Measurements from ENCODE around the gene MAPRE3. TPM values are rescaled to one million over a fixed set of nuclear protein-coding genes. Genes with fewer than 3 reads are reported as not detected.

Gene MAPRE3
- total RNA-seq, 1 donor = 5.3 TPM

DNA sequence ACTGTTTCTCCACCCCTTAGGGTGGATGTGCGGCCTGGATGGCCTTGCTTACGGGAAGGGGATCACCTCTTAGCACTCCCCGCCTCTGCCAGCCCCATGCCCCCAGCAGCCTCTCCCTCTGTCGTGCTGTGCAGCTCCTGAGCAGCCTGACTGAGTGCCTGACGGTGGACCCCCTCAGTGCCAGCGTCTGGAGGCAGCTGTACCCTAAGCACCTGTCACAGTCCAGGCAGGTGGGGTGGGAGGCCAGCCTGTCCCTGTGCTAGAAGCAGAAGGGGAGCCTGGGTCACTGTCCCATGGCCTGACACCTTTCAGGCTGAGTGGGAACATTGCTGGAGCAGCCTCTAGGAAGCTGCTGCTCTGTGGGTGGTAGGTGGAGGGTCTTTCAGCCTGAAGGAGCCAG lies 67.6 kb downstream of the MAPRE3 start:
- TF ChIP-seq, protein P1, sequence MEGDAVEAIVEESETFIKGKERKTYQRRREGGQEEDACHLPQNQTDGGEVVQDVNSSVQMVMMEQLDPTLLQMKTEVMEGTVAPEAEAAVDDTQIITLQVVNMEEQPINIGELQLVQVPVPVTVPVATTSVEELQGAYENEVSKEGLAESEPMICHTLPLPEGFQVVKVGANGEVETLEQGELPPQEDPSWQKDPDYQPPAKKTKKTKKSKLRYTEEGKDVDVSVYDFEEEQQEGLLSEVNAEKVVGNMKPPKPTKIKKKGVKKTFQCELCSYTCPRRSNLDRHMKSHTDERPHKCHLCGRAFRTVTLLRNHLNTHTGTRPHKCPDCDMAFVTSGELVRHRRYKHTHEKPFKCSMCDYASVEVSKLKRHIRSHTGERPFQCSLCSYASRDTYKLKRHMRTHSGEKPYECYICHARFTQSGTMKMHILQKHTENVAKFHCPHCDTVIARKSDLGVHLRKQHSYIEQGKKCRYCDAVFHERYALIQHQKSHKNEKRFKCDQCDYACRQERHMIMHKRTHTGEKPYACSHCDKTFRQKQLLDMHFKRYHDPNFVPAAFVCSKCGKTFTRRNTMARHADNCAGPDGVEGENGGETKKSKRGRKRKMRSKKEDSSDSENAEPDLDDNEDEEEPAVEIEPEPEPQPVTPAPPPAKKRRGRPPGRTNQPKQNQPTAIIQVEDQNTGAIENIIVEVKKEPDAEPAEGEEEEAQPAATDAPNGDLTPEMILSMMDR (IDR thresholded peaks at IDR 0.05; ENCODE audit: insufficient read depth, low read length) = no peak
- H3K4me3 ChIP-seq (ENCODE audit: low read depth, low read length) = no peak overlapping the region
- no peak for DNase-seq (ENCODE audit: low read depth)

DNA sequence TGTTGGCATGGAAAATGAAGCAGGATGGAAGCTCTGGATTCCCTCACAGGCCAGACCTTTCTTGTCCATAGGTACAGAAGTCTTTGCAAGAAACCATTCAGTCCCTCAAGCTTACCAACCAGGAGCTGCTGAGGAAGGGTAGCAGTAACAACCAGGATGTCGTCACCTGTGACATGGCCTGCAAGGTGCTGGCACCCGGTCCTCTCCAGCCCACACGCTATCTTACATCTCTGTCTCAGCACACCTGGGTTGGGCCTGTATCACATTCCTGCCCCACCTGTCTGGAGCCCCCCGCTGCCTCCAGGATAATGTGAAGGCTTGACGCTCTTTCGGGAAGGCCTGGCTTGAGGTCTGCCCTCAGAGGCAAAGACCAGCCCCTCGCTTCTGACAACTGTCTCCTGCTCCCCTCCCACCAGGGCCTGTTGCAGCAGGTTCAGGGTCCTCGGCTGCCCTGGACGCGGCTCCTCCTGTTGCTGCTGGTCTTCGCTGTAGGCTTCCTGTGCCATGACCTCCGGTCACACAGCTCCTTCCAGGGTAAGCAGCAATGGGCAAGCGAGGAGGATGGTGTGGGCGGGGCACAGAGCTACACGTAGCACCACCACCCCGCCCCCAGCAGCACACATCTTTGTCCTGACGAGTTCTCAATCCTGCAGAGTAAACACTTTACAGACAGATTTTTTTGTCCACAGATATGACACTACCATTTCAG lies 68.3 kb downstream of the MAPRE3 start:
- TF ChIP-seq, protein P1 (IDR thresholded peaks at IDR 0.05; ENCODE audit: insufficient read depth, low read length) = no peak
- no peak overlapping the region for H3K4me3 ChIP-seq (ENCODE audit: low read depth, low read length)
- no peak for DNase-seq (ENCODE audit: low read depth)

DNA sequence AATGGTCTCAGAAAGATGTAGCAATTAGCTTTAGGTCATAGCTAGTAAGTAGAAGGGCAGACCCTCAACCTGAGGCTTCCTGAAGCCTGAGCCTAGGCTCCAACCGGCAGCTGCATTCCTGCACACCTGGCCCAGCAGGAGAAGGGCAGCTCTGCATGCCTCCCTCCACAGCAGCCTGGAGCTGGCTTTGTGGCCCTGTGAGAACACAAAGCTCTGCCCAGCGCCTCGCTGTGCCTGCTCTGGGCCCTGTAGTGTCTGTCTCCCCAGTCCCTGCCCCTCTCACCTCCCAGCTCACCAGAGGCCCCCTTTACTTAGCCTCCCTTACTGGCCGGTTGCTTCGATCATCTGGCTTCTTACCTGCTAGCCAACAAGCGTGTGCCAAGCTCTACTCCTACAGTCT lies 69.0 kb downstream of the MAPRE3 start:
- TF ChIP-seq, protein P1 (IDR thresholded peaks at IDR 0.05; ENCODE audit: insufficient read depth, low read length) = no peak
- DNase-seq (ENCODE audit: low read depth) = no peak
- no peak overlapping the region for H3K4me3 ChIP-seq (ENCODE audit: low read depth, low read length)

DNA sequence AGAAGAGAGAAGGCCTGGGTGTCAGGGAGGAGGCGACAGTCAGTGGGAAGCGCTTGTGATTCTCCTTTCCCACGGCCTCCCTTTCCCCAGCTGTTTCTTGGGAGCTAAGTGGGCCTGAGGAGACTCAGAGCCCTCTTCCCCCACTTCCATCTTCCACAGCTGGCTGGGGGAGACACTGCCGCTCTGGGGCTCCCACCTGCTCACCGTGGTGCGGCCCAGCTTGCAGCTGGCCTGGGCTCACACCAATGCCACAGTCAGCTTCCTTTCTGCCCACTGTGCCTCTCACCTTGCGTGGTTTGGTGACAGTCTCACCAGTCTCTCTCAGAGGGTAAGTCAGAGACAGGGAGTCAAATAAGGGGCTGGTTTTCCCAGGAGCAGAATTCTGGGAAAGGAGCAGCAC lies 69.4 kb downstream of the MAPRE3 start:
- no peak for DNase-seq (ENCODE audit: low read depth)
- H3K4me3 ChIP-seq (ENCODE audit: low read depth, low read length) = no peak overlapping the region
- TF ChIP-seq, protein P1 (IDR thresholded peaks at IDR 0.05; ENCODE audit: insufficient read depth, low read length) = no peak

- no peak for DNase-seq (ENCODE audit: low read depth)
- no peak overlapping the region for H3K4me3 ChIP-seq (ENCODE audit: low read depth, low read length)
- TF ChIP-seq, protein P1 (IDR thresholded peaks at IDR 0.05; ENCODE audit: insufficient read depth, low read length) = no peak
Observed at GRCh38 chr2:27040282-27040681, 69.8 kb downstream of the MAPRE3 start.

DNA sequence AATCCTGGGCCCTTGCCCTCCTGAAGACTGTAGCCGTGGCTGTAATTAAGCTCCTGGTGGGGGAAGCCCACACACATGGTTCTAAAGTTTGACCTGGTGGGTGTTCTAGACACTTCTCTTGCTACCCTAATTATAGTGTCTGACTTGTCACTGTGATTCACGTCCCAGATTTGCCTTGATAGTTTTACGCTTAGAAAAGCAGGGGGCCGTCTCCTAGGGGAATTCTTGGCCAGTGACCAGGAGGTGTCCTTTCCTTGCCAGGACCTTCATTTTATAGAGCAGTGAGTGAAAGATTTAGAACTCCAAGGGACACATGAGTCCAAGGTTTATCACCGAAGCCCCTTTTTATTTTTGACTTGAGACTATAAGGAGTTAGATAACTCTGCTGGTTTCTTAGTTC lies 71.3 kb downstream of the MAPRE3 start:
- DNase-seq (ENCODE audit: low read depth) = no peak
- H3K4me3 ChIP-seq (ENCODE audit: low read depth, low read length) = no peak overlapping the region
- TF ChIP-seq, protein P1 (IDR thresholded peaks at IDR 0.05; ENCODE audit: insufficient read depth, low read length) = no peak

DNA sequence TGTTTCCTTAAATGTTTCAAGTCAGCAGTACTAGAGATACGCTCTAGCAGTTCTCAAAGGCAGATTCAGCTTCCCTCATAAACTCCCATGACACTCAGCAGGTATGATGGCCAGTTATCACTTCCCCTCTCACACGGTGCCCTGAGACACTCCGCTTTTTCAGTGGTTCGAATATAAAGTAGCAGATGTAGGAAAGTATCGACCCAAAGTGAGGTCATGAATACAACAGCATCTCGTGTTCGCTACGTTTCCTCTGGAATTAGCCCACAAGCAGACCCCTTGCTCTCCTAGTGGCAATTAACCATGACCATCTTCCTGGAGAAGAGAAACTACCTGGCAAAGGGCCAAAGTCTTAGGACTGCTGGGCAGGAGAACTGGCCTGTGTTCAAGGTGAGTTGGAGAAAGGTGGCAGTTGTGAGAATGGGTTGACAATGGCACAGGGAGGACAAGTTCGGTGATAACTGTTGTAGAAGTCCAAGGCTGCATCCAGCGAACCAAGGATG lies 71.8 kb downstream of the MAPRE3 start:
- no peak overlapping the region for H3K4me3 ChIP-seq (ENCODE audit: low read depth, low read length)
- TF ChIP-seq, protein P1 (IDR thresholded peaks at IDR 0.05; ENCODE audit: insufficient read depth, low read length) = no peak
- no peak for DNase-seq (ENCODE audit: low read depth)
